Astrocyte of the spinal cord (primary cell): ENCODE results near the gene FLT4.

ENCODE experiments used
- DNase-seq: peaks from one replicate; pipeline ENCODE4 v3.0.0; 2011; ENCODE audit warnings: low read depth, low spot score
- H3K4me3 ChIP-seq: 2 replicates; pipeline ENCODE4 v1.5.1; 2011; ENCODE audit warnings: low read depth, mild to moderate bottlenecking, low read length, moderate library complexity
- in situ Hi-C: cut with HindIII; loops from 2 replicates; pipeline ENCODE4 v1.10.0; 2017; ENCODE audit warnings: low sequenced_read_pairs
- TF ChIP-seq, protein P1 (sequence below): IDR thresholded peaks from 2 replicates; pipeline ENCODE4 v1.5.1; 2012; ENCODE audit warnings: low read depth, mild to moderate bottlenecking, low read length, inconsistent platforms

Gene FLT4

DNA sequence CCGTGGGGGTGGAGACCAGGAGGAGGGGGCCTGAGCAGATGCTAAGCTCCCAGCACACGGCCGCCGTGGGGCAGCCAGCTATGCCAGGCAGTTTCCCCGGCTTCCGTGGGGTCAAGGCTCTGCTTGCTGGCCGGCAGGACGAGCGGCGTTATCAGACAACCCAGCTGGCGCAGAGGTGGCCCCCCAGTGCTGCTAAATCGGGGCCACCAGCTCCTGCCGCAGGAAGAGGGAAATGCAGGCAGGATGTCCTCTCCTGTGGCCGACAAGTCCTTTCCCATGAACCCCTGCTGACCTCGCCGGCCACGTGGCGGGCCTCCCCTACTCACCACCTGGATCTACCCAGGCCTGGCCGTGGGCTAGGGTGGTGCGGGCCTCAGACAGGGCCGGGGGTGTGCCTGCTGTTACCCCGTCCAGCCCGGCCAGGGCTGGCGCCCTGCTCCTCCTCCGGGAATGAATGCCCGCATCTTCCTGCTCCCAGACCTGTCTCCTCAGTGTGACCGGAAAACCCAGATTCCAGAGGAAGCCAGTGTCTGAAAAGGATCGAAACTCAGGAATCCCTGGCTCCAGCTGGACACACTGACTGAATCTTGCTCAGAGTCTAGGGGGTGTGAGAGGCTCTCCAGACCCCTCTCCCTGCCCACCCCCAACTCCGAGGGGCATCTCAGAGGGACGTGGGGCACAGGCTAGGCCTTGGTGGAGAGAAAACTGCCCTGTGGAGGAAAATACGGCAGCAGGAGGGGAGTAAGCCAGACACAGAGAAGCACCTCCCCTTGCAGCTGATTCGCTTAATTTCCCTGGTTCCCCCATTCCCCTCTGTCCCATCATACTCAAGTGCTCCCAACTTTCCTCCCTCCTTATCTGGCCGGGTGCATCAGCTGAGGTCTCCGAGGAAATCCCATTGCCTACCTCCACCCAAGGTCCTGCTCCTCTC, 3.9 kb downstream of the FLT4 start:
- in situ Hi-C loops, result no loop called here
- no peak overlapping the region for H3K4me3 ChIP-seq
- DNase-seq, result no peak
- TF ChIP-seq, protein P1, sequence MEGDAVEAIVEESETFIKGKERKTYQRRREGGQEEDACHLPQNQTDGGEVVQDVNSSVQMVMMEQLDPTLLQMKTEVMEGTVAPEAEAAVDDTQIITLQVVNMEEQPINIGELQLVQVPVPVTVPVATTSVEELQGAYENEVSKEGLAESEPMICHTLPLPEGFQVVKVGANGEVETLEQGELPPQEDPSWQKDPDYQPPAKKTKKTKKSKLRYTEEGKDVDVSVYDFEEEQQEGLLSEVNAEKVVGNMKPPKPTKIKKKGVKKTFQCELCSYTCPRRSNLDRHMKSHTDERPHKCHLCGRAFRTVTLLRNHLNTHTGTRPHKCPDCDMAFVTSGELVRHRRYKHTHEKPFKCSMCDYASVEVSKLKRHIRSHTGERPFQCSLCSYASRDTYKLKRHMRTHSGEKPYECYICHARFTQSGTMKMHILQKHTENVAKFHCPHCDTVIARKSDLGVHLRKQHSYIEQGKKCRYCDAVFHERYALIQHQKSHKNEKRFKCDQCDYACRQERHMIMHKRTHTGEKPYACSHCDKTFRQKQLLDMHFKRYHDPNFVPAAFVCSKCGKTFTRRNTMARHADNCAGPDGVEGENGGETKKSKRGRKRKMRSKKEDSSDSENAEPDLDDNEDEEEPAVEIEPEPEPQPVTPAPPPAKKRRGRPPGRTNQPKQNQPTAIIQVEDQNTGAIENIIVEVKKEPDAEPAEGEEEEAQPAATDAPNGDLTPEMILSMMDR, result no peak

DNA sequence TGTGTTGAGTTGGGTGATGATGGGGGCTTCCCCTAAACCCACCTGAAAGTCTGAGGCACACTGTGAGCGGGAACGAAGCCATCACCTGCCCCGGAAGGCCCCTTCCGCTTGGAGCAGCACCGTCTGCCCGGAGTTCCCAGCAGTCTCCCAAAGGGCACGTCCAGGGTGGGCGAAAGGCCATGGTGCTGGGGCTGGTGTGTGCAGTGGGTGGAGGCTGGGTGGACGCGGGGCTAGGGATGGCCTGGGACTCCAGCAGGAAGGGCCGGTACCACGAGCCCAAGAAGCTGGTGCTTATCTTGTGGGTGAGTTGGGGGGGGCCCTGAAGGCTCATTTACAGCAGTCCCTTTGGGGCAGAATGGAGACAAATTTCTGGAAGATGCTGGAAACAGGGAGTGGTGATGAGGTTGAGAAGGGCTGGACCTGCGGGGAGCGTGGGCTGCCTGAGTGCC, 4.6 kb downstream of the FLT4 start:
- TF ChIP-seq, protein P1, result no peak
- DNase-seq, result no peak
- in situ Hi-C loops, result no loop called here
- H3K4me3 ChIP-seq, result no peak overlapping the region

DNA sequence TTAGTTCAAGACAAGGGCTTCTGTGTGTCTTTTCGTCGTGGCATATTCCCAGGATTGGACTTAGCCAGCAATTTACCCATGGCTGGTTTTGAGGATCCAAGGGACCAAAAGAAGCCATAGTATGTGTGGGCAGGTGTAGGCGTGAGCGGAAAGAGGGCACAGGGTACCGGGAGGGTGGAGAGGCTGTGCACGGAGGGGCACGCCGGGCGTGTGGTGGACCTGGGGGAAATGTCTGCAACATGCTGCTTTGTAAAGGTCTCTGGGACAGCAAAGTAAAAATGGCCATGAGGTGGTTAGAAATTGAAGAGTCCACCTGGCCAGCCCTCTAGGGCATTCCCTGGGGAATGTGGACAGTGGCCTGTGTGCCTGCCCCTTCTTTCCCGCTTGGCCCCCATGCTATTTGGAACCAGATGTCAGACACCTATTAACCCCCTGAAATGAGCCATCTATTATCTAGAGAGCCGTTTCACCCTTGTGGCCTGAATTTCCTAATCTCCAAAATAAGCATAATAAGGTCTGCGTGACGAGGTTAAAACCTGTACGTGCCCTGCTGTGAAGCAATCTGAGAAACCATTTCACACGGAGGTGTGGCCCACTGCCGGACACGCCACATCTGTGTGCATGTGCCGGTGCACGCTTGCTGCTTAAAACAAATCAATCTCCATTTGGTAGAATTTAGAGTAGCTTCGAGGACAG, 5.1 kb downstream of the FLT4 start:
- DNase-seq, result no peak
- no peak overlapping the region for H3K4me3 ChIP-seq
- in situ Hi-C loops, result no loop called here
- TF ChIP-seq, protein P1, result no peak

DNA sequence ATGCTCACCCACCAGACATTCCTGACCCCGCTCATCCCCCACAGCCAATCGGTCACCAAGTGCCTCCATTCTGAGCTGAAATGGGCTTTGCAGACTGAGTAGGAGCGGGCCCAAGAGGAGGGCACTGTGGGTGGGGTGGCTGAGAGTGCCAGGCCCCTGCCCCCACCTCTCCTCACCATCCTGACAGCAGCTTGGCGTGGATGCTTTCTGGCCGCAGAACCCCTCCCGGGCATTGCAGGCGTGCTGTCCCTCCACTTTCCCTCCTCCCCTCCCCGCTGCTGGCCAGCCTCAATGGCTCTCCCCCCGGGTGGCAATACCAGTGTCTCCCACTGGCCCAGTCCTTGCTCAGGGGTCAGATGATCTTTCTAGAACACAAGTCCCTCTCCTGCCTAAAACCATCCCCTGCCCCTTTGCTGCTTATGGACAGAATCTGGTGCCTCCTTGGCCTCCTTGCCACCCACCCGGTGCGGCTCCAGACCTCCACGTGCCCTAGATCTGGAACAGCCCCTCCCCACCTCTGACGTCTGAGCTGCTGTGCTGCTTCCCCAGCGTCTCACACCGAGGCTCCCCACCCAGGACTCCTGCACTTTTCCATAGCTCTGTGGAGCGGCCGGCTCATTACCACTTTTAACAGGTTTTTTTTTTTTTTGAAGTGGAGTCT, 6.1 kb downstream of the FLT4 start:
- TF ChIP-seq, protein P1, result no peak
- in situ Hi-C loops, result no loop called here
- no peak for DNase-seq
- no peak overlapping the region for H3K4me3 ChIP-seq

DNA sequence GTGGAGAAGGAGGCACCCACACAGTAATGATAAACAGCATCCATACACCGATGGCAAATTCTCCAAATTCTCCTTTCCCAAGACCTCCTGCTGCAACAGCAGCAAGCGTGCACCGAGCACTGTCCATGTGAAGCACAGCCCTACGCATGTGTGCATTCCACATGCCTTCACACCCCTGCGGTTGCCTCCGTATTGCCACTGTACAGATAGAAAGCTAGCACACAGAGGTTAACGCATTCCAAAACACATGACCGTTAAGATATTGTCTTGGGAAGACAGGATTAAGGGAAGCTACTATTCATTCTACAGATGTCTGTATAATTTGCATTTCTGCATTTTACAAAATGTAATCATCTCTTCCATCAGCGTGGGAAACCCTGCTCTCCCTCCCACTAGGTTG, 6.6 kb downstream of the FLT4 start:
- no peak for DNase-seq
- TF ChIP-seq, protein P1, result no peak
- in situ Hi-C loops, result no loop called here
- no peak overlapping the region for H3K4me3 ChIP-seq

DNA sequence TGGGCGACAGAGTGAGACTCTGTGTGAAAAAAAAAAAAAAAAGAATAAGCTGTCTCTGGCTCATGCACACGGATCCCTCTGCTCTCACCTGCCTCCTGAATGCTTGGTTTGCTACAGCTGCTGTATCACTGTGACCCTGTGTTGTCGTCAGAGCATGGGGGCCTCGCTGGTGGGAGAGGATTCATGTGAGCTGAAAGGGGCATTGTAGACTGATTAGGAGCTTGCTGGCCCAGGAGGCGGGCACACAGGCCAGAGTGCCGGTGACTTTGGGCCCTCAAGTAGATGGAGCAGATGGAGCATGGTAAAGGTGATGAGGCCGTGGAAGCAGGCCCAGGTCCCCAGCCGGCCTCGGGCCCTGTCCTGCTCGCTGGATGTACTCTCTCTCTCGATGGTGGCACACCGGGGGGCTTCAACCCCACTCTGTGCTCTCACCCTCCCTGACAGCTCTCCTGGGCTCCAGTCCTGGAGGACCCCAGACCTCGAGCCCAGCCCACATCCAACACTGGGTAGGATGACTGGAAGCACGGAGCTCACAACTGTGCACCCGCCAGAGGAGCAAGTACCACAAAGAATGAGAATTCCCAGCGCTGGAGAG, 7.1 kb downstream of the FLT4 start:
- in situ Hi-C loops, result no loop called here
- no peak for DNase-seq
- TF ChIP-seq, protein P1, result no peak
- no peak overlapping the region for H3K4me3 ChIP-seq
